Epidermal melanocyte (primary cell): Measurements from ENCODE around the gene SGCA.
A peak's percentile ranks its signal among the peaks of the same experiment; 100 is the strongest.

Experiments
- DNase-seq: peaks from one replicate; pipeline ENCODE4 v3.0.0; 2011; ENCODE audit warnings: low spot score; ENCODE audit not compliant: insufficient read length

The SGCA gene

DNA sequence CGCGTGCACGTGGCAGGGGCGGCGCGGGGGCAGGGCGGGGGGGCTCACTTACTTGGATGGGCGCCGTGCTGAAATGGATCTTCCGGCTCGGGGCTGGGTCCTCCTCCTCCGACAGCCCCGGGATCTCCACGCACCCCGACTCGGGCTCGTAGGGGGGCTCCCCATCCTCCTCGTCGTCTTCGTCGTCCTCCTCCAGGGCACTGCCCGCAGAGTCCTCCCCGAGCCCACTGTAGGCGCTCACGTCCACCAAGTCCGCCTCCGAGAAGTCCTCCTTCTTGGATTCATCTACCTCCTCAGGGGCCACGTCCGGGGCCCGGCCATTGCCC is 16.8 kb upstream of the SGCA start:
- DNase-seq = no peak

DNA sequence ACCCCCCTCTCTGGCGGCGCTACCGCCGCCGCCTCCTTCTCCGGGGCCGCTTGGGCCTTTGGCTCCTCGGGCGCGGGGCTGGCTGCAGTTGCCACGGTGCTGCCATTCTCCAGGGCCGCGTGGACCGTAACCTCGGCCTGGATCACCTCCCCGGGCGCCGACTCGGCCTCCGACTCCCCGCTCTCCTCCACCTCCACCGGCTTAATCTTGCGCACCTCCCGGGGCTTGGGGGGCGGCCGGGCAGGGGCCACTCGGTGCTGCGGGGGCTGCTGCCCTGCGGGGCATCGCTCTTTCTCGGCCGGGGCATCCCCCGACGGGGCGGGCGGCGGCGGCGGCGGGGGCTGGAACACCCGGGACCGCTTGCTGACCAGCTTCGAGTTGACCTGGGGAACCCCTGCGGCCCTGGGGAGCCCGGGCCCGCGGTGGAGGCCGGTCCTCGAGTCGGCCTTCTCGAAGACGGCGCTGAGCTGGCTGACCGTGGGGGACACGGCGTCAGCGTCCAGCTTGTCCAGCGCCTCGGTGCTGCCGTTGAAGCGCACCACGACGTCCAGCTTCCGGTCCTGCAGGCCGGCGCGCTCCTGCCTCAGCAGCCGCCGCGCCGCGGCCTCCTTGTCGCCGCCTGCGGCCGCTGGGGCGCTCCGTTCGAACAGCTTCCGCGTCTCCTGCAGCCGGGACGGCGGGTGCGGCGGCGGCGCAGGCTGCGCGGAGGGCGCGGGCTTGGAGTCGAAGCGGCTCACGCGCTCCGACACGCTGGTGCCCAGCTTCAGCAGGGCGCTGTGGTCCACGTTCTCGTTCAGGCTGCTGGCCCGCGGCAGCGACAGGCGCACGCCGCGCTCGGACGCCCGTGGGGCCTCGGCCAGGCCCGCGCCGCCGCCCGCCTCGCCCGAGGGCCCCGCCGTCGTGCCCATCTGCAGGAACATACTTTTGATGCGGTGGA is 16.1 kb upstream of the SGCA start:
- no peak for DNase-seq

DNA sequence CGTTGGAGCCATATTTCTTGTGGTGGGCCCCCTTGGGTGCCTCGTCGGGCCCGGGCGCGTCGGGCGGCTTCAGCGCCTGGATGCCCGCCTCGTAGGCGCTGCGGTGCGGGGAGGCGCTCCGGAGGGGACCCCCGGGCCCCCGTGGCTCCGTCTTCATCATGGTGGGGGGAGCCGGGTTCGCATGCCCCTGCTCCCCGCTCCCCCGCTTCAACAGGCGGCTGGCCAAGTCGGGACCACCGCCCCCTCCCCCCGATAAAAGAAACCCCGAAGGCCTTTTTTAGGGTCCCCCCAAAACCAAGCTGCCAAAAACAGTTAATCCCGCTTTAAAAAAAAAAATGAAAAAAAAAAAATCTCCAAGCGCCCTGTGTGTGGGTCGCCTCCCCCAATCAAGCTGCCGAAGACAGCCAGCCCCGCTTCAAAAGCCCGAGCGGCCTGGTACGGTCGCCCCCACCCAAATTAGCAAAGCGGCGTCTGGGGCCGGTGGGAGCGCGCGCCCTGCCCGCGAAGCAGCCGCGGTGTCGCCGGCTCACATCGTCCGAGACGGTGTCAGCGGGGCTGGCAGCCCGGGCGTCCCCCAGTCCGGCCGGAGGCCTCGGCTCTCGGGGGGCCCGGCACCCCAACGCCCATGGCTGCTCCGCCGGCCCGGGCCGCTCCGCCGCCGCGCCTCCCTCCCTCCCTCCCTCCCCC is 15.3 kb upstream of the SGCA start, which contains the start of gene PPP1R9B:
TSS of gene PPP1R9B (minus strand) at position 324 of the 687 bp plus-strand sequence. CDS start at position 160, 164 bp downstream.
- no peak for DNase-seq

DNA sequence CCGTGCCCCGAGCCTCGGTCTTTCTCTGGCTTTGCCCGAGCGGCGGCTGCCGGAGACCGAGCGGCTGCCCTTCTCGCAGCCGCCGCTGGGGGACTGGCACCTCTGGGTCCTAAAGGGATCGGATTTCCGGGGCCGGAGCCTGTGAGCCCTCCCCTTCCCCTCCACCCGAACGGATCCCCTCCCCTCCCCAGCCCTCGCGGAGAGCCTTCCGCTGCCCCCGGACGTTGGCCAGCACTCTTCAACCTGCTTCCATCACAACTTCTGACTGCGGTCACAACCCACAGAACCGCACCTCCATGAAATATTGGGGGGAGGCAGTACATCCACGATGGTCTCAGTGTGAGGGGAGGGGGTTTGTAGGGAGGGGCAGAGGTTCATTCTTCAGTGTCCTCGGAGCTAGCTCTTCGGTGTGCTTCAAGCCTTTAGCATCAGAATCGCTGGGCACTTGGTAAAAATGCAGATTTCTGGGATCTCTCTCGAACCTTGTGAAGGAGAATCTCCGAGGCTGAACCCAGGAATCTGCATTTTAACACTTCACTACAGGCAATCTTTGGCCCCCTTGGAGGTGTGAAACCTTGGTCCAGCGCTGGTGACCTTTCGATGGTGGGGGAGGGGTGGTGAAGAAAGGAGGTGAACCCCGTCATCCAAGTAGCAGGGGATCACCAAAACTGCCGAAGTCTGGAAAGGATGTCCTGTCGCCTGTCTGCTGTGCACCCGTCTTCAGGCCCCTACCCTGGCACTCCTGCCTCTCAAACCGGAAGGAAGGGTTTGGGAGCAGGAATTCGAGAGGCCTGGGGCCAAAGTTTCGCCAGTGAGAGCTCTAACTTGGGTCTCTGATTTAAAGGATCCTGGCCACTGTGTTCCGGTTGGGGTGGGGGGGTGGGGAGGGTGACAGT is 14.5 kb upstream of the SGCA start:
- DNase-seq = peak; percentile 97

GRCh38 chr17:50151937-50152547 is 13.8 kb upstream of the SGCA start:
- peak; percentile 86 for DNase-seq

GRCh38 chr17:50152736-50153135 is 13.1 kb upstream of the SGCA start:
- no peak for DNase-seq

DNA sequence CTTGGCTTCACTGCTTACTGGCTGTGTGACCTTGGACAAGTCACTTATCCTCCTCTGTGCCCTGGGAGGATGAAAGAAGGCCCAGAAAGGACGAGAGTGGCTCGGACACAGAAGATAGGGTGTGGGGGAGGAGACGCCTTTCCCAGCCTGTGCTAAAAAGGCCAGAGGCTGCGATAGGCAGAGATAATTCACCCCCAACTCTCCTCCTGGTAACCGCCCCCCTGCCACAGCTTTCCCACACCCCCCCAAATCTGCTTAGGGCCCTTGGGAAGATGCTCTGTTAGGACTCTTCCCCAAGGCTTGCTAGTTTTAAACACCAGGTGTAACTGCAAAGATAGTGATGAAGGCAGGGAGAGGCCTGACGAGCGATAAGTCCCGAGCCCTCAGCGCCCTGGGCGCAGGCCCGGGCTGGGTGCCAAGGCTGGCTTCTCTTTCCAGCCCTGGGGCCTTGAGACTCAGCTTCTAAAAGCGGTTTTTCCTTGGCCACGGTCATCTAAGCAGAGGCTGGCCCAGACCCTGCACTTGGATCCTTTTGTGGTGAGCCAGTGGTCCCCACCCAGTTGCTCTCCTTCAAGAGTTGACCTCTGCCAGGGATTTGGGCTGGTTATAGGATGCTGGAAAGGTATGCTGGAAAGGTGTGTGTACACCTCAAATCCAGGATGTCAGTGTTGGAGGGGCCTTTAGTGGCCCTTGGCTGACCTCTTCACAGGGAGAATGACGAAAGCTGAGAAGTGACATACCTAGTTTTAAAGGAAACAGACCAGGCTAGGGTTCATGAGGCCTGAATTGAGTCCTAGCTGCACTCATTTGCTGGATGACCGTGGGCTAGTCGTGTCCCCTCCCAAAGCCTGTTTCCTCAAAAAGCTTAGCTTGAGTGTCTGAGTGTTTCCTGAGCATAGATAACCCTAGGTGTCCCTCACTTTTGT is 11.9 kb upstream of the SGCA start:
- DNase-seq = no peak

GRCh38 chr17:50154604-50155003 is 11.2 kb upstream of the SGCA start:
- no peak for DNase-seq

DNA sequence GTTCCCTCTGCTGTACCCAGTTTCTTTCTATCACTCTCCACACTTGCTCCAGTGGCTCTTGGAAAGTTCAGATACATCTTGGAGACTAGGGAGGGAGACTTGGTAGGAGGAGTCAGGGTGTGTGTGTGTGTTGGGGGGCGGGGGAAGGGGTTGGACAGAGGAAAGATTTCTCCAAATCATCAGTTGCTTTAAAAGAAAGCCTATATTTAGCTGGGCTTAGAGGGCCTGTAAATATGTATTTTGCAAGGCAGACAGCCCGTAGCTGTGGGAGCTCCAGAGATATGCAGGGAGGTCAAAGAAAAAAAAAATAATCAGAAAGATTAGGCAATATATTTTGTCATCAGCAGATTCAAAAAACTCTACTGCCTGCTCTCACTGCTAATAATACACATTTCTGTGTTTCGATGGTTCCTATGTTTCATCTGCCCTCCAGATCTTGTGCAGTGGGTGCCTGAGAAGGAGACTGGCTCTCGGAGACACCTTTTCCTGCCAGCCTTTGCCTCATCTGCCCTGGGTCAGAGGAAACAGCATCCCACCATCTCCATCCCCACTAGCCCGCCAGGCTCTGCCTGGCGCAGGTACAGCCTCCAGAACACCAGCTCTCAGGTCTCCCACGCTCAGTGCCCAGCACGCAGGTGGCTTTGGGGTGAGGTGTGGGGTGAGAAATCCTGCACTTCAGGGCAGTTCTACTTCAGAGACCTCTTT is 10.5 kb upstream of the SGCA start:
- DNase-seq = no peak

DNA sequence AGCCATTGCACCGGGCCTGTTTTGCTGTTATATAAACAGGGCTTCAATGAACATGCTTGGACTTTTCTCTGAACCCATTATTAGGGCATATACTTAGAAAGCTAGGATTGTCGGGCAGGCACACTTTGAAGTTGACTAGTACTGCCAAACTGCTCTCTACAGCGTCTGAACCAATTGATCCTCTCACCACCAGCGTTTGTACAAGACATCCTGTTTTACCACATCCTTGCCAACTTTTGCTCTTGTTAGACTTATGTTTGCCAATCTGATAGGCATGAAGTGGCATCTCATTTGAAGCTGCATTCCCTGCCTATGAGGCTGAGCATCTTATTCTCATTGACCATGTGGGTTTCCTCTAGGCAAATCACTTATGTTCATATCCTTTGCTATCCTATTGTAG is 7.9 kb upstream of the SGCA start:
- no peak for DNase-seq

- peak; percentile 99 for DNase-seq
Measured at GRCh38 chr17:50161023-50161910, 4.5 kb upstream of the SGCA start.

DNA sequence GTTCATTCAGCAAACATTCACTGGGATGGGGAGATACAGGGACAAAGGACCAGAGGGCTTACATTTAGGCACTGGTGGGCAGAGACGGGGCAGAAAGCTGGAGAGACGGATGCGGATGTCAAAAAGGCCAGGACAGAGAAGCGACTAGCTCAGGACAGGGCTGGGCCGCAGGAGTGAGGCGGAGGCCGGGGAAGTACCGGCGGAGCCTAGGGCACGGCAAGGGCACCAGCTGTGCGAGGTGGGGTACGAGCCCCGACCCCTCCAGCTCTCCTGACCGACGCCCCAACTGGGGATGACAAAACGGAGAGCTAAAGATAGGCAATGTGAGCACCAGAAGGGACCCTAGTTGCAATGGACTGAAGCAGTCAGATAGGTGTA is 3.9 kb upstream of the SGCA start:
- no peak for DNase-seq

- DNase-seq = no peak
Measured at GRCh38 chr17:50162466-50163254, 3.1 kb upstream of the SGCA start.

GRCh38 chr17:50163843-50164696 is 1.7 kb upstream of the SGCA start:
- no peak for DNase-seq

DNA sequence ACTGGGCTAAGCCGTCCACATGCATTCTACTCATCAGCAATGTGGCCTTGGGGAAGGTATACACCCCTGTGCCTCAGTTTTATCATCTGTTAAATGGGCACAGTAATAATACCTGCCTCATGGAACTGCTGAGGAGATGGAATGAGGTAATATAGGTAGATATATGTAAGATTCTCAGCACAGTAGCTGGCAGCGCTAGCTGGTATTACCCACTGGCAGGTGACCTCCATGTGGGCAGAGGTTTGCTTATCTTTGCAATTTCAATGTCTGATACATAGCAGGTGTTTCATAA is 1.2 kb upstream of the SGCA start:
- DNase-seq = no peak

GRCh38 chr17:50165066-50165465 is 739 bp upstream of the SGCA start:
- DNase-seq = no peak

- DNase-seq = no peak
Measured at GRCh38 chr17:50165466-50165865, 339 bp upstream of the SGCA start.
